Measurements from ENCODE around the gene AGO1. TPM values are rescaled to one million over a fixed set of nuclear protein-coding genes. Genes with fewer than 3 reads are reported as not detected.
"Not testable (repeated sequence)": the region's sequence is repeated elsewhere in the genome, so short reads cannot be mapped to it uniquely, and the experiment has no call there.

The AGO1 gene
- total RNA-seq, 2 experiments from 2014 or later = 20.8 to 21.0 TPM

DNA sequence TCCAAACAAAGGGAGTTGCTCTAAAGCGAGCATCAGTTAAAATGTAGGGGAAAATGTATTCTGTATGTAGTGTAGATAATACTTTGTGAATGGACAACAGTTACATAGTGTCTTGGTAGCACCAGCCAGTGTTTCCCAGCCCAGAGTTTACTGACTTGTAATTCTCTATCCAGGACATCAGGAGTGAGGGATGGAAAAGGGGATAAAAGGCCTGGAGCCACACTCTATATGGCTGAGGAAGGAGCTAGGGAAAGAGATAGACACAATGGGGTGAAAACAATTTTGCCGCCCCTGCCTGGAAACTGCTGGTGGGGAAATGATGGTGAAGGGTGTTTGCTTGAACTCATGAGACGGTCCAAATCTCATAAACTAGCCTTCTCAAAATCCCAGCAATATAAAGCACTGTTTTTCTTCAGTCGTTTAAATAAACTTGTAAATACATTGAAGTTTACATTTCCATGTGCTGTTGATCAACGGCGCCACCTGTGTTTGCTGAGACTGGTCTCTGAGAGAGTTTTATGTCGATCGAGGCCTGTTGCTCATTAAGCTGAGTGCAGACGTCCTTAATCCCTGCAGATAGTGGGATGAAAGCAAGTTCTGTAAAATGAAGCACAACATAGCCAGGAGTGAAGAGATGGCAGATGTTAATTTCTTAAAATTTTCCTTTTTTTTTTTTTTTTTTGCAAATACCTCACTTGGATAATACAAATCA lies 27.9 kb upstream of the AGO1 start:
- H3K27ac Mint-ChIP-seq = no peak overlapping the region
- CTCF ChIA-PET = interaction anchor here (0.9 to 2.1 kb wide), 2 partner anchors 28 to 140 kb away, joined by 3 to 6 read pairs; partner anchors contain the start of gene AGO1

DNA sequence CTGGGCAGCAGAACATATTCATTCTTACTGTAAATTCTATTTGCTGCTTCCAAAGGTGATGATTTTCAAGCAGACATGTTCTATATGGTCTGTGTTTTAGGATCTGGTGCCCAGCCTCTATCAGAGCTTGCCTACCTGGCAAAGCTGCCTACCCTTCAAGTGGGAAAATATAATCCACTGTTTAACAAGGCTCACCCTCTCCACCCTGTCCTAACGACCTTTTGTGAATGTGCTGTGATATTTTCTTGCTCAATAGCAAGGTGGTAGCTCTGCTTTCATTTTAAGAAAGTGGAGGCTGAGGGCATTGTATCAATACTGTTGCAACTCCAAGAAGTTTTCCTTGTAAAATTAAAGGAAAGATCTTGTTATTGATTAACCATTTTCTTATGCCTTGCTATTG lies 26.0 kb upstream of the AGO1 start:
- Mint-ChIP-seq H3K36me3 (ENCODE audit: low read depth) (peaks cover 28% of the 10 kb centered on the region), H3K4me1 (no peaks in the 10 kb centered on the region), H3K27me3 (no peaks in the 10 kb centered on the region), H3K27ac (no peak overlapping the region), H3K4me3 (no peak overlapping the region), H3K9me3 (no peaks in the 10 kb centered on the region)
- ChIA-PET POLR2A (no interaction called here), CTCF (interaction anchor here (2.1 kb wide), 1 partner anchor 26 kb away, joined by 6 read pairs; the partner anchor contains the start of gene AGO1)
- DNase-seq = no peak

More for the DNA sequence above, 27.9 kb upstream of the AGO1 start:
- H3K9me3 Mint-ChIP-seq = no peaks in the 10 kb centered on the region
- no peak for DNase-seq
- no peaks in the 10 kb centered on the region for H3K27me3 Mint-ChIP-seq
- no peak overlapping the region for H3K4me3 Mint-ChIP-seq
- peaks cover 39% of the 10 kb centered on the region for H3K36me3 Mint-ChIP-seq (ENCODE audit: low read depth)
- POLR2A ChIA-PET = interaction anchor here (1.0 kb wide), 1 partner anchor 86 kb away, joined by 3 read pairs; the partner anchor contains the start of gene CLSPN
- H3K4me1 Mint-ChIP-seq = no peaks in the 10 kb centered on the region

DNA sequence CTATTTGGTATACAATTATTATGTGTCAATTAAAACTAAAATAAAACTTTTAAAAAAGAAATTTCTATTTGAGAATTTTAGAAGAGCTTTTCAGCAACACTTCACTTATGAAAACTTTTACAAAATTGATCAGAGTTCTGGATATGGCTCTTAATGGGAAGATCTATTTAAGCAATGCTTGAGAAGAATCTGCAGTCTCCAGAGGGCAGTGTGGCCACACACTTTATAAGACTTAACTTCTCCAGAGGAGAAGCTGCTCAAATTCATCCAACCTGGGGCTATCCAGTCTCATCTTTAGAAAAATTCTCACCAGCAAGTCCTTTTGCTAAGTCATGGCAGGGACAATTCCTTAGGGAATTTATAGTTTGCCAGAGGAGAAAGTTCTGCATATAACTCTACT lies 25.2 kb upstream of the AGO1 start:
- DNase-seq = no peak
- H3K4me1 Mint-ChIP-seq = no peaks in the 10 kb centered on the region
- CTCF ChIA-PET = no interaction called here
- no peaks in the 10 kb centered on the region for H3K9me3 Mint-ChIP-seq
- POLR2A ChIA-PET = no interaction called here
- H3K27me3 Mint-ChIP-seq = no peaks in the 10 kb centered on the region
- H3K27ac Mint-ChIP-seq = no peak overlapping the region
- no peak overlapping the region for H3K4me3 Mint-ChIP-seq
- H3K36me3 Mint-ChIP-seq (ENCODE audit: low read depth) = peaks cover 21% of the 10 kb centered on the region

DNA sequence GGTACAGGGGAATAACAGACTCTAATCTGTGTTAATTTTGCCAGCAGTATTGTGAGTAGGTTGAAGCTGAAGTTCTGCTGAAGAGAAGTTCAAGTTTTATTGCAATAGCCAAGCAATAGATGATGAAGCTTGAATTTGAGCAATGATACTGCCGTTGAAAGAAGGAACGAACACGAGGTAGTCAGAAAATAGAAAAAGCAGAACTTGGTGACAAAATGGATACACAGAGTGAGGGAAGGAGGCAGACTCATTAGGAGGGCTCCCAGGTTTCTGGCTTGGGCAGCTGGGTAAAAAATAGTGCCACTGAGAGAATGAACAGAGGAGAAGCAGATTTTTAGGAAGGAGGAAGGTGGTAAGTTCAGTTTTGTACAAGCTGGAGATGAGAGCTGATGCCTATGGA lies 22.3 kb upstream of the AGO1 start:
- no peak overlapping the region for H3K27ac Mint-ChIP-seq
- H3K4me3 Mint-ChIP-seq = no peak overlapping the region
- ChIA-PET POLR2A (no interaction called here), CTCF (interaction anchor here (0.9 kb wide), 1 partner anchor 22 kb away, joined by 3 read pairs; the partner anchor contains the start of gene AGO1)
- H3K9me3 Mint-ChIP-seq = no peaks in the 10 kb centered on the region
- H3K27me3 Mint-ChIP-seq = no peaks in the 10 kb centered on the region
- DNase-seq = no peak
- H3K36me3 Mint-ChIP-seq (ENCODE audit: low read depth) = peaks cover 6% of the 10 kb centered on the region
- H3K4me1 Mint-ChIP-seq = no peaks in the 10 kb centered on the region

DNA sequence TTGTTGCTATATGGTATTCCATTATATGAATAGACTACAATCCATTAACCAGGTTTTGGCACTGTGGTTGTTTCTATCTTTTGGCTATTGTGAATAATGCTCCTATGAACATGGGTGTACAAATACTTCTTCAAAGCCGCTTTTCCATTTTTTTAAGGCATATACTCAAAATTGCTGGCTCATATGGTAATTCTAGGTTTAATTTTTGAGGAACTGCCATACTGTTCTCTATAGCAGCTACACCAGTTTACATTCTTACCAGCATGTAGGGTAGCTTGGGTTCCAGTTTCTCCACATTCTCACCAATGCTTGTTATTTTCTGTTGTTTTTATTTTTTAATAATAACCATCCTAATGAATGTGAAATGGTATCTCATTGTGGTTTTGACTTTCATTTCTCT lies 19.9 kb upstream of the AGO1 start:
- DNase-seq = no peak
- H3K4me1 Mint-ChIP-seq = no peaks in the 10 kb centered on the region
- no peaks in the 10 kb centered on the region for H3K9me3 Mint-ChIP-seq
- CTCF ChIA-PET = interaction anchor here (1.0 to 1.8 kb wide), 2 partner anchors 12 to 20 kb away, joined by 3 to 5 read pairs; partner anchors contain the start of gene AGO1
- H3K27ac Mint-ChIP-seq = no peak overlapping the region
- H3K27me3 Mint-ChIP-seq = no peaks in the 10 kb centered on the region
- no peak overlapping the region for H3K4me3 Mint-ChIP-seq
- POLR2A ChIA-PET = no interaction called here
- H3K36me3 Mint-ChIP-seq (ENCODE audit: low read depth) = no peaks in the 10 kb centered on the region

DNA sequence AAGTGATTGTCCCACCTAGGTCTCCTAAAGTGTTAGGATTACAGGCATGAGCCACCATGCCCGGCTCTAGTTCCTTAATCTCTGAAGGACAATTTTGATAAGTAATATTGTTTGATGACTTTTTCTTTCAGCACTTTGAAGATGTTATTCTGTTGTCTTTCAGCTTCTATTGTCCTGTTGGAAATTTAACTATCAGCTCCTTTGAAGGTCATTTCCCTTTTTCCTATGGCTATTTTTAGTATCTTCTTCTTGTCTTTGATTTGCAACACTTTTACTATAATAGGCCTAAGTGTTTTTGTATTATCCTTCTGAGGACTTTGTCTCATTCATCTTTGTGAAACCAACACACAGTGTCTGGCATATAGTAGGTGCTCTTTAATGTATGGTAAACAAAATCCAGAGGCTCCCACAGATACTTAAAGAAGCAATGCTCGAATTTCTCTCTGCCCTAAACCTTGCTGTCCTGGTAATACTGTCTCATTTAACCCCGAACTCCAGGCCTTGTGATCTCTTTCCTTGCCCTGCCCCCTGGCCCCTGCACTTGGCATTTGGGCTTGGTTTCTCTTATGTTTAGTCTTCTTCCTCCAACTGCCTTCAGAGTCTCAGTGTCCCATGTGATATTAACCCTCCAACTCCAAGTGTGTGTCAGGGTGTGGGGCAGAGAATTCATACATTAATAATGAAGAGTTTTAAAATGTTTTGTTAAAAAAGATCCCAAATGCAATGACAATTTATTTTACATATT lies 19.0 kb upstream of the AGO1 start:
- Mint-ChIP-seq H3K27ac (no peak overlapping the region), H3K36me3 (ENCODE audit: low read depth) (no peaks in the 10 kb centered on the region), H3K27me3 (no peaks in the 10 kb centered on the region), H3K4me3 (no peak overlapping the region), H3K9me3 (no peaks in the 10 kb centered on the region), H3K4me1 (no peaks in the 10 kb centered on the region)
- ChIA-PET CTCF (interaction anchor here (1.8 kb wide), 1 partner anchor 13 kb away, joined by 5 read pairs; no protein-coding TSS in a partner anchor), POLR2A (no interaction called here)
- DNase-seq = no peak

DNA sequence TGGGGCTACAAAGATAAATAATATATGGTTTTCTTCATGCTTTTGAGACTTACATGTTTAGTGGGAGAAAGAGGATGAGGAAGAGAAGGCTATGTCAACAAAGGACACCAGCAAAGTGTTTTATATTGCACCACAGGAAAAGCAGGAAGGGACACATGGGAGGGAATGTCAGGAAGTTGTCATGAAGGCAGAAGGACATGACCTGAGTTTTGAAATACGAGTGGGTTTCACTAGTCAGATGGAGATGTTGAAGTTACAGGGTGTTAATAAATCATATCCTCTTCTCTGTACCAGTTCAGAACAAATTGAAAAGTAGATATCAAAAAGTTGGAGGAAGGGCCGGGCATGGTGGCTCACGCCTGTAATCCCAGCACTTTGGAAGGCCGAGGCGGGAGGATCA lies 18.2 kb upstream of the AGO1 start:
- ChIA-PET CTCF (interaction anchor here (1.4 kb wide), 1 partner anchor 18 kb away, joined by 5 read pairs; the partner anchor contains the start of gene AGO1), POLR2A (no interaction called here)
- Mint-ChIP-seq H3K36me3 (ENCODE audit: low read depth) (no peaks in the 10 kb centered on the region), H3K27me3 (no peaks in the 10 kb centered on the region), H3K4me3 (no peak overlapping the region), H3K9me3 (no peaks in the 10 kb centered on the region), H3K27ac (no peak overlapping the region), H3K4me1 (no peaks in the 10 kb centered on the region)
- no peak for DNase-seq

DNA sequence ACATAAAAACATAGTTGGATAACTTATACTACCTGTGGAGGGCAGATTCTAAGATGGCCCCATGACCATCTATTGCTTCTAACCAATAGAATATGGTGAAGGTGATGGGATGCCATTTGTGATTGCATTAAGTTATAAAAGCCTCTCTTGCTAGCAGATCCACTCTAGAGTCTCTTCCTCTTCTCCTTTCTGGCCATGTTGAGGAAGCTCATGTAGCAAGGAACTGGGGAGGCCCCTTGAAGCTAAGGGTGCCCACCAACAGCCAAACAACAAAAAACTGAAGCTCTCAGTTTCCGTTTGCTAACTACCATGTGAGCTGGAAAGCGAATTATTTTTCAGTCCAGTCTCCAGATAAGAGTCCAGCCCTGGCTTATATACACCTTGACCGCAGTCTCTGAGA lies 16.0 kb upstream of the AGO1 start:
- Mint-ChIP-seq H3K27me3 (no peaks in the 10 kb centered on the region), H3K4me1 (no peaks in the 10 kb centered on the region), H3K36me3 (ENCODE audit: low read depth) (no peaks in the 10 kb centered on the region), H3K27ac (no peak overlapping the region), H3K4me3 (no peak overlapping the region), H3K9me3 (no peaks in the 10 kb centered on the region)
- POLR2A ChIA-PET = no interaction called here
- DNase-seq = no peak
- CTCF ChIA-PET = interaction anchor here (0.9 kb wide), 1 partner anchor 16 kb away, joined by 3 read pairs; the partner anchor contains the start of gene AGO1

DNA sequence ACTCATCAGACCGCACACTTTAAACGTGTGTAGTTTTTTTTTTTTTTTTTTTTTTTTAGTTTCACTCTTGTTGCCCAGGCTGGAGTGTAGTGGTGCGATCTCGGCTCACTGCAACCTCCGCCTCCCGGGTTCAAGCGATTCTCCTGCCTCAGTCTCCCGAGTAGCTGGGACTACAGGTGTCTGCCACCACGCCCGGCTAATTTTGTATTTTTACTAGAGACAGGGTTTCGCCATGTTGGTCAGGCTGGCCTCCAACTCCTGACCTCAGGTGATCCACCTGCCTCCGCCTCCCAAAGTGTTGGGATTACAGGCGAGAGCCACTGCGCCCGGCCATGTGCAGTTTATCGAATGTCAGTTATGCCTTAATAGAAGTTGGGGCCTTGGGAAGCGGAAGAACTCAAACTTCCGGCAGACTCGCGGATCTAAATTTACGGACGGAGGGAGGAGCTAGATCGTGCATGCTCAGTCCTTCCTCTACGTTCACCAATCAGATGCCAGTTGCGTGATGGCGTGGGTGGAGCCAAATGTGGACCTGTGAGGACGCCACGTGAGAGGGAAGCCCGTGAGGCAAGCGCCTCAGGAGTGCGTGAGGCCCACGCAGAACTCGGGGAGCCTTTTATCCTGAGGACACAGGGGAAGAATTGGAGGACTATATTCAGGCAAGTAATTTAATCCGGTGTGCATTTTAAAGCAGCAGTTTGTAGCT lies 13.6 kb upstream of the AGO1 start:
- CTCF ChIA-PET; H3K4me1 Mint-ChIP-seq; POLR2A ChIA-PET; H3K36me3 Mint-ChIP-seq (ENCODE audit: low read depth); H3K9me3 Mint-ChIP-seq; DNase-seq; H3K4me3 Mint-ChIP-seq; H3K27ac Mint-ChIP-seq; H3K27me3 Mint-ChIP-seq: not testable (repeated sequence)

DNA sequence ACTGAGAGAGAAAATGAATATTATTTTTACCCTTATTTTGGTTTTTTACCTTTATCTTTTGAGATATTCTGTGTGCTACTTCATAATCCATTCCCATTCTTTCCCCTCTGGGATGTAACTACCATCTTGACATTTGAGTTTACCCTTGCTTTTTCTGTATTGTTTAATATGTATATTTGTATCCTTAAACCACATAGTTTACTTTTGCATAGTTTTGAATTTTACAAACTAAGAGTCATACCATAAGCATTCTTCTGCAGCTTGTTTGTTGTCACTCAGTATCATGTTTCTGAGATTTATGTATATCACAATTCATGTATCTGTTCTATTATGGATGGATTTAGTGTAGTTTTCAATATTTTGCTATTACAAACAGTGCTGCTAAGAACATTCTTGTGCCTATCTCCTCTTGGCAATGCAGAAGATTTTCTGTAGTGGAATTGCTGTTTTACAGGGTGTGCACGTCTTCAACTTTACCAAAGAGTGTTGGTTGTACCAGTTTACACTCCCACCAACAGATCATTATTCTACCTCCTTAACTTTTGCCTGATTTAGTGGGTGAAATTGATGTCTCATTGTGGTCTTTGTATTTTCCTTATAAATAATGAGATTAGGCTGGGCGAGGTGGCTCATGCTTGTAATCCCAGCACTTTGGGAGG lies 12.2 kb upstream of the AGO1 start:
- H3K4me3 Mint-ChIP-seq = no peak overlapping the region
- H3K4me1 Mint-ChIP-seq = no peaks in the 10 kb centered on the region
- no peaks in the 10 kb centered on the region for H3K36me3 Mint-ChIP-seq (ENCODE audit: low read depth)
- no peak overlapping the region for H3K27ac Mint-ChIP-seq
- ChIA-PET POLR2A (interaction anchor here (0.6 kb wide), 1 partner anchor 11 kb away, joined by 4 read pairs; no protein-coding TSS in a partner anchor), CTCF (interaction anchor here (0.5 to 0.7 kb wide), 2 partner anchors 9 to 420 kb away, joined by 3 read pairs; no protein-coding TSS in a partner anchor)
- no peaks in the 10 kb centered on the region for H3K9me3 Mint-ChIP-seq
- DNase-seq = no peak
- H3K27me3 Mint-ChIP-seq = no peaks in the 10 kb centered on the region

DNA sequence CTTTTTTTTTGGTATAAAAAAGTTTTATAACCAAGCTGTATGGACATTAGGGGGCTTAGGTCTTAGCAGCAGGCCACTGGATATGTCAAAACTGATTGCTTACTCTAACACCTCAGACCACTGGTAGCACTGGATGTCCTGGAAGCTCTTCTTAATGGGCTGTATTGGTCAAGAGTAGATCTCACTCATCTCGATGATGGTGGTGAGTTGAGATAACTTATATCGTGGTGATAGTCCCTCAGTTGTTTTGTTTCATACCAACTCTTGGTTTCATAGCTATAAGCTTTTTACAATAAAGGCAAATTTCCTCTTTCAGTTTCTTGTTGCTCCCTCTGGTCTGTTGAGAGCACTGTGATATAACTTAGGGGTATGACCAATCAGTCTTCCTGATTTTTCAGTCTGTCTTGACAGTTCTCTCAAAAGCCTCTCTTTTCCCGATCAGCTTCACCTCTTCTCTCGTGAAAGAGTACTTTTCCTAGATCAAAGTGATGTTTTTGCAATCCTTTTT lies 9.7 kb upstream of the AGO1 start:
- Mint-ChIP-seq H3K27me3 (no peaks in the 10 kb centered on the region), H3K27ac (no peak overlapping the region), H3K4me1 (no peaks in the 10 kb centered on the region), H3K9me3 (no peaks in the 10 kb centered on the region), H3K36me3 (ENCODE audit: low read depth) (no peaks in the 10 kb centered on the region), H3K4me3 (no peak overlapping the region)
- POLR2A ChIA-PET = interaction anchor here (1.2 kb wide), 1 partner anchor 10 kb away, joined by 5 read pairs; the partner anchor contains the start of gene AGO1
- CTCF ChIA-PET = interaction anchor here (2.5 kb wide), 1 partner anchor 9 kb away, joined by 24 read pairs; the partner anchor contains the start of gene AGO1
- no peak for DNase-seq

DNA sequence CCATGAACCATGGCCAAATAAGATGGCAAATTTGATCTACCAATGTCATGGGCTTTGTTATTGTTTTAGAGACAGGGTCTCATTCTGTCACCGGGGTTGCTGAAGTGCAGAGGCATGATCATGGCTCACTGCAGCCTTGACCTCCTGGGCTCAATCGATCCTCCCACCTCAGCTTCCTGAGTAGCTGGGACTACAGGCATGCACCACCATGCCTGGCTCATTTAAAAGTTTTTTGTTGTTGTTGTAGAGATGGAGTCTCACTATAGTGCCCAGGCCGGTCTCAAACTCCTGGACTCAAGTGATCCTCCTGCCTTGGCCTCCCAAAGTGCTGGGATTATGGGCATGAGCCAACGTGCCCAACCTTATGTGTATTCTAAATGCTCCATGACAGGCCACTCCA lies 8.9 kb upstream of the AGO1 start:
- not testable (repeated sequence) for H3K36me3 Mint-ChIP-seq (ENCODE audit: low read depth); H3K9me3 Mint-ChIP-seq; H3K4me1 Mint-ChIP-seq; H3K27me3 Mint-ChIP-seq; DNase-seq; H3K27ac Mint-ChIP-seq; H3K4me3 Mint-ChIP-seq
- ChIA-PET CTCF (interaction anchor here (0.6 to 2.5 kb wide), 2 partner anchors 8 to 9 kb away, joined by 3 to 24 read pairs; partner anchors contain the start of gene AGO1), POLR2A (interaction anchor here (1.2 kb wide), 1 partner anchor 9 kb away, joined by 5 read pairs; the partner anchor contains the start of gene AGO1)

Measured in activated CD4-positive, alpha-beta memory T cell treated with anti-CD3 and anti-CD28 coated beads, Interleukin-2, amount 10 ng/mL, durations not matched to agents 7 days and 5 days (primary cell).